ENCODE measurements around the gene CSNK2A3.
"Not testable (repeated sequence)": the region's sequence is repeated elsewhere in the genome, so short reads cannot be mapped to it uniquely, and the experiment has no call there.

CSNK2A3 gene

DNA sequence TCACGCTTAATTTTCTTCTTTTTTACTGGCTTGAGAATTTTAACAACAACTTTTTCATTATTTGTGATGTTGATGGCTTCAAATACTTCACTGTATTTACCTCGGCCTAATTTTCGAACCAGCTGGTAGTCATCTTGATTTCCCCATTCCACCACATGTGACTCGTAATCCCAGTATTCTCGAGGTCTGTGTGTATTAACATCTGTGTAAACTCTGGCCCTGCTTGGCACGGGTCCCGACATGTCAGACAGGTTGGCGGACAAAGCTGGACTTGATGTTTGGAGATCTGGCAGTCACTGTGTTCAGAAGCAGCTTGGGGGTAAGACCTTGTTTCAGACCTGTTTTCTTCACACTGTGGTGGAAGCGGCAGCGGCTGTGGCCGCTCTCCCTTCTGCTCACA is at the start of gene CSNK2A3:
TSS of gene CSNK2A3 (minus strand) at position 373 of the 400 bp plus-strand sequence. CDS start at position 242, 131 bp downstream.
- DNase-seq (ENCODE audit: low spot score): not testable (repeated sequence)

- peak; percentile 62 for DNase-seq (ENCODE audit: low spot score)
Measured at GRCh38 chr11:11401960-11402535, 49.0 kb upstream of the CSNK2A3 start.

DNA sequence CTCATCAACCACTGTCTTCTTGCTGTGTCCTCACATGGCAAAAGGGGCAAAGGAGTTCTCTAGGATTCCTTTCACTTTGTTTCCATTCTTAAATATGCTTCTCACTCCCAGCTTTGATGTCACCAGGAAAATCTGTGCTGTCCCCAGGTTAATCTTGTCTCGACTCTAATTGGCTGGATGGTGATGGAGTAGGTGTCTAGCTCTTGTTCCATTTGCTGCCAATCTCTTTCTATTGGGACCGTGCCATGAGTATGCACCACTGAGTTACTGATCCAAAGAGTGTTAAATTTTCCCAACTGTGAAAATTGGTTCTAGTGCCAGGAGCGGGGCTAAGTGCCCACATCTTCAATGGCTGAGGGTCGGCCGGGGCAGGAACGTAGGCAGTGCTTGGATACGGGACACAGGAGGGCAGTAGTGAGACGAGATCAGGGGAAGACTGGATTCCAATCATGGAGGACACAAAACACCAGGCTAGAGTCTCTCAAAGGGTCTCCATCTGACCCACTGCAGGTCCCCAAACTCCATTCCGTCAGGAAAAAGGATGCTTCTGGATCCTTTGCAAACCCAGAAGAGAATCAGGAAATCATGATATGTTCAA is 47.7 kb upstream of the CSNK2A3 start:
- DNase-seq (ENCODE audit: low spot score): peak; percentile 39

DNA sequence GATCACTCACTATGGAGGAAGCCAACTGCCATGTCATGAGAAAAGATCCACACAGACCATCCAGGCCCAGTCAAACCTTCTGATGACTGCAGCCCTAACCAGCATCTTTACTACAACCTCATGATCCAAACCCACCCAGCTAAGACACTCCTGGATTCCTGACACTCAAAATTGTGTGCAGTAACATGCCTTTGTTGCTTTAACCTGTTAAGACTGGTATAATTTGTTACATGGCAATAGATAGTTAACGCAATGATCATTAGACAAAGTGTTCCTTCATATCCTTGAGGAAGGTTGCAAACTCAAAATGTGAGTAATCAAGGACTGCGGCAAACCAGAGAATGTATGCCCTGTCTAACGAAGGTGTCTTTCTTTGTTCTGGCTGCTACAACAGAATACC is 47.1 kb upstream of the CSNK2A3 start:
- no peak for DNase-seq (ENCODE audit: low spot score)

DNA sequence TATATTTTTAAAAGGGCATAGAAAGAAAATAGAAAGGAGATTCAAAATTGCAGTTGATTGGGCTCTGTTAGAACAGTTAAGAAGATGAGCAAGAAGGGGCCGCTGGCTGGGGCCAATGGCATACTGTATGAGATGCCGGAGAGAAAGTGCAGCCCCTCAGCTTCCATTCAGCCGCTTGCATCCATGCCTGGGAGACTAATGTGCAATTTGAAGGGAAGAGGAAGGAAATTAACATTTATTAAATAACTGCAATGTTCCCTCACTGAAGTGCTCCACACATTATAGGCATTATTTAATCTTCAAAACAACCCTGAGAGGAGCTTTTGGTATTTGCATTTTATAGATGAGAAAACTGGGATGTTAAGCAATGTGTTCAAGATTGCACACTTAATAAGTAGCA is 44.7 kb upstream of the CSNK2A3 start:
- no peak for DNase-seq (ENCODE audit: low spot score)

DNA sequence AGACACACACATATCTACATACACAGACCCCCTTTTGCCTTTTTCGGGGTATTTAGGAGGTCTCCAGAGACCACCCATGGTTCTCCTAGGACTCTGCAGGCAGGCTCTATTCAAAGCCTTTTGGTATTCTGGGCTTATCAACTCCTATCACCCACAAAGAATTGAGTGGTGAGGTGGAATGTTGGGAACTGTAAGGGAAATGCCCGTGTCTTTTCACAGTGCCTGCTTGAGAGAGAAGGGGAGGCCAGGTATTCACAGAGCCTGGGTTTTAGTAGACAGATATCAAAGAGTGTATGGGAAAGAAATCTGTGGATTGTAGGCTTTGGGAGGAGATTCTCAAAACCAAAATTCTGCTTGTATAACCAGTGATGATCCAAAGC is 44.0 kb upstream of the CSNK2A3 start:
- no peak for DNase-seq (ENCODE audit: low spot score)

DNA sequence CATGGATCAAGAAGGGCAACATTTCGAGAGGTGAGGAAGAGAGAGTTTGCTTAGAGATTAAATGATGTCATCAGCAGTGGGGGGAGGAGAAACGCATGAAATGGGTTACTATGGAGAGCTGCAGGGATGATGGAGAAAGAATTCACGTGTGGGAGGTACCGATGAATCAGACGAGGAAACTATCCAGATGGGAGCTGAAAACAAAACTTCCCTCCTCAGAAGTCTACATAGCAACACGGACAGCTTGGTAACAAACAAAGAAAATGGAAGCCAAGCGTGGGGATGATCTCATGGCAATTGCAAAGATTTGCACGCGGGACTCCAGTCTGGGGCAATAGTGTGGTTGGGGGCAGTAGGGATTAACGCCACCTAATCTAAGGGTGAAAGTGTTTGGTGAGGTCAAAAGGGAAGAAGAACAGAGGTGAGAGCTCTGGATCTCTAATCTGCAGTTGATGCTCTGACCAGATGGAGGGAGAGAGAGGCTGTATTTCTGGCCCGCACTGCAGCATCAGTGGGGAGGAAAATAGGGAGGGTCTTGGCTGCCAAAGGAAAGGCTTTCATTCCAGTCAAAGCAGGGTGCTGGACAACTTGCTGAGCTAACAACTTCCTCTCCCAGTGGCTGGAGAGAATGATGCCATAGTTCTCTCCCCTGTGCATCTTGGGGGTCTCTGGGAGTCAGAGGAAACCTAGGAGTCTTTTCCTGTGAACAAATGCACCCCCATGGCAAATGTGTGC is 43.4 kb upstream of the CSNK2A3 start:
- DNase-seq (ENCODE audit: low spot score): no peak

- DNase-seq (ENCODE audit: low spot score): no peak
Measured at GRCh38 chr11:11395126-11395525, 42.1 kb upstream of the CSNK2A3 start.

DNA sequence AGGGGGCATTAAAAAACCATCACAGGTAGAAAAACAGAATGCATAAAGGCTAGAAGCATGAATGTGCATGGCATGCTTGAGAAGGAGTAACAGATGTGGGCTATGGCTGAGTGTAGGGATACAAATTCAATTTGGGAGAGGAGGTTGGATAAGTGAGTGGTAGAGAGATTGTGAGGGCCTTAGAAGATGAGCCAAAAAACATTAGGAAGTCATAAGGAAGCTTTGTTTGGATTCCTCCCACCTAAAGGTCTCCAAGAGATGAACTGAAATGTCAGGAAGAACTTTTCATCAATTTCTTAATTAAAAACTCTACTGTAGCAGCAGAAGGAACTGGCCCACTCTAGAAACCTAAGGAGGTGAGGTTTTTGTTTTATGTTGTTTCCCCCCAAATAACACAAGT is 41.2 kb upstream of the CSNK2A3 start:
- DNase-seq (ENCODE audit: low spot score): no peak

- no peak for DNase-seq (ENCODE audit: low spot score)
Measured at GRCh38 chr11:11391796-11392463, 38.9 kb upstream of the CSNK2A3 start.

- no peak for DNase-seq (ENCODE audit: low spot score)
Measured at GRCh38 chr11:11391169-11391568, 38.1 kb upstream of the CSNK2A3 start.

DNA sequence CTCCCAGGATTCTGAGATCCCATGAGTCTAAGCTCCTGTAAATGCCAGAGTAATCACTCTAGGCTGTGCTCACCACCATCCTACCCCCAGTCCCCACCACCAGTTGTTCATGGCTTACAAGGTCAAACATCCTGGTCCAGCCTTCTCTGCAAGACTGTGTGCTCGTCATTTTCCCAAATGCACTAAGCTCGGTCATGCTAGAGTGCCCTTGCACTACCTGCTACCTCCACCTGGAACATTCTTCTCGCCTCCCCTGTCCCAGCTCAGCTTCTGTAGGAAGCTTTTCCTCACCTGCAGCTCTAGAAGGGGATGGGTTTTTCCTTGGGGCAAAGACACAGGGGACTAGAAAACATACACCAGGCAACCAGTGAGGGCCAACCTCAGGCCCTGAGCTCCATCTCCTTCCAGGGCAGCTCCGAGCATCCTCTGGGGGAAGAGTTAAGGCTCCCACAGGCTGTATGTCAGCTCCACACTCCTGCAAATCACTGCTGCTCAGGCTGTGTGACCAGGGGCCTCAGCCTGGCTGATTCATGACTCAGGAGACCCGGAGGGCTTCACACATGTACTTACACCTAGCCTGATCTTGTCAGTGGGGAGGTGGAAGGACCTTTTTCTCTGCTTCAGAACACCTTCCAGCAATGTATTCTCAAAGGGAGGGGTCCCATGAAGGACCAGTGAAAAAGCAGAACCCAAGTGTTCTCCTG is 37.2 kb upstream of the CSNK2A3 start:
- DNase-seq (ENCODE audit: low spot score): no peak

GRCh38 chr11:11389238-11389637 is 36.2 kb upstream of the CSNK2A3 start:
- DNase-seq (ENCODE audit: low spot score): no peak

DNA sequence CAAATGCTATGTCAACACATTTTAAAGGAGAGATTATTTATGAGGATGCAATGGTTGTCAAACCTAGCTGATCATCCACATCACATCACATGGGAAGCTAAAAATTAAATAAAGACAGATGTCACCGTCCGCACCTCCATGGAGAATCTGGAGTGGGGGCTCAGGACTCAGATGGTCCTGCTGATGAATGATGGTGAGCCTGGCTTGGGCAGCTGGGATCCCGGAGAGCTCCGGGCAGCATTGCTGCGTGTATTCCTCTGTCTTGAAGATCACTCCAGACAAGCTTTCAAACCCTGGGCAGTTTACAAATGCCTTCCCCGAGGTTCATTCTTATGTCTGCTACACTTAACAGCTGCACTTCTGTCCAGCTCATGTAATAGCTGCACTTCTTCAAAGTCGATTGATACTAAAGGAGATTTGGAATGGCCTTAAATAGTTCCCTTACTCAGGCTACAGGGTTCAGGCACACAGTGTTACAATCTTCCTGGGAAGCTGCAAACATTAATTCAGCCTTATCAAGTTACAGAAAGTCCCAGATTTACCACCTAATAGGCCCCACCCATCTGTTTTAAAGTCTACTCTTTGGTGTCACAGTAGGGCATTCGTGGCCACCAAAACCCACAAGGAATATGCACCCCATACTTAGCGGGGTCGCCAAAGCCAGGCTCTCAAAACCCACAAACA is 34.7 kb upstream of the CSNK2A3 start:
- no peak for DNase-seq (ENCODE audit: low spot score)

GRCh38 chr11:11387207-11387606 is 34.2 kb upstream of the CSNK2A3 start:
- DNase-seq (ENCODE audit: low spot score): no peak

DNA sequence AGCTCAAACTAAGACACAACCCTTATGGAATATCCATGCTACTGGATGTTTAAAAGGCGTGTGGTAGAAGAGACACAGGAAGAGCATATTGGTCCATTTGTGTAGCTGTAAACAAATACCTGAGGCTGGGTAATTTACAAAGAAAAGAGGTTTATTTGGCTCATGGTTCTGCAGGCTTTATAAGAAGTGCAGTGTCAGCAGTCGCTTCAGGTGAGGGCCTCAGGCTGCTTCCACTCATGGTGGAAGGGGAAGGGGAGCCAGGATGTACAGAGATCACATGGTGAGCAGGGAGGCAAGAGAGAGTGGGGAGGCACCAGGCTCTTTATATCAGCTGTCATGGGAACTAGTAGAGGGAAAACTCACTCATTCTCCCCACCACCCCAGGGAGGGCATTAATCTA is 31.8 kb upstream of the CSNK2A3 start:
- DNase-seq (ENCODE audit: low spot score): no peak

- no peak for DNase-seq (ENCODE audit: low spot score)
Measured at GRCh38 chr11:11383995-11384394, 30.9 kb upstream of the CSNK2A3 start.

GRCh38 chr11:11382858-11383532 is 29.9 kb upstream of the CSNK2A3 start:
- DNase-seq (ENCODE audit: low spot score): no peak

GRCh38 chr11:11381471-11382105 is 28.5 kb upstream of the CSNK2A3 start:
- no peak for DNase-seq (ENCODE audit: low spot score)

- DNase-seq (ENCODE audit: low spot score): no peak
Measured at GRCh38 chr11:11380883-11381282, 27.8 kb upstream of the CSNK2A3 start.

DNA sequence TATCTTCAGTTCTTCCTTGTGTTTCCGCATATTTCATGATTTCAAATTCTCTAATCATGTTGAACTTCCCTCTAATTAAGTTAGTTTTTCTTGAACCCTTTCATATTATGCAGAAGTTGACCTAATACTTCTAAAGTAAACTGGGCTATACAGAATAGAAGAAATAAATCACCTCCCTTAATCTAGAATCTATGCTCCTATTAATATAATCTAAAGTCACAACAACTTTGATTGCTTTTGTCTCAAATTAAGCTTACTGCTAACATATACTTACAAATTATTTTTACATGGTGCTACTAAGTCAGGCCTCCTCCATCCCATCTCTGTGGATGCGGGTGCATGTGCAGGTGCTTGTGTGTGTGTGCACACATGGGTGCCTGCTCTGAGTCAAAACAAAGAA is 27.3 kb upstream of the CSNK2A3 start:
- no peak for DNase-seq (ENCODE audit: low spot score)
